ENCODE results near the gene COL5A1.

The COL5A1 gene

GRCh38 chr9:134678666-134679443, 37.3 kb downstream of the COL5A1 start:
- H3K4me3 ChIP-seq (ENCODE audit: low read length), result no peak overlapping the region
- no peak for TF ChIP-seq CTCF (conservative IDR thresholded peaks at IDR 0.05; ENCODE audit: low read length)
- no peak for DNase-seq (ENCODE audit: low read depth)

- no peak overlapping the region for H3K4me3 ChIP-seq (ENCODE audit: low read length)
- DNase-seq (ENCODE audit: low read depth), result no peak
- TF ChIP-seq CTCF (conservative IDR thresholded peaks at IDR 0.05; ENCODE audit: low read length), result no peak
These were observed 38.2 kb downstream of the COL5A1 start for GRCh38 chr9:134679616-134680392.

GRCh38 chr9:134680393-134681060, 38.9 kb downstream of the COL5A1 start:
- DNase-seq (ENCODE audit: low read depth), result no peak
- TF ChIP-seq CTCF (conservative IDR thresholded peaks at IDR 0.05; ENCODE audit: low read length), result no peak

GRCh38 chr9:134681061-134681661, 39.6 kb downstream of the COL5A1 start:
- TF ChIP-seq CTCF (conservative IDR thresholded peaks at IDR 0.05; ENCODE audit: low read length), result no peak
- no peak overlapping the region for H3K4me3 ChIP-seq (ENCODE audit: low read length)
- DNase-seq (ENCODE audit: low read depth), result no peak

More at GRCh38 chr9:134680393-134681060, 38.9 kb downstream of the COL5A1 start:
- H3K4me3 ChIP-seq (ENCODE audit: low read length), result no peak overlapping the region

- TF ChIP-seq CTCF (conservative IDR thresholded peaks at IDR 0.05; ENCODE audit: low read length), result no peak
- no peak for DNase-seq (ENCODE audit: low read depth)
- no peak overlapping the region for H3K4me3 ChIP-seq (ENCODE audit: low read length)
These were observed 40.4 kb downstream of the COL5A1 start for GRCh38 chr9:134682026-134682425.

GRCh38 chr9:134682651-134683364, 41.2 kb downstream of the COL5A1 start:
- no peak overlapping the region for H3K4me3 ChIP-seq (ENCODE audit: low read length)
- no peak for DNase-seq (ENCODE audit: low read depth)
- no peak for TF ChIP-seq CTCF (conservative IDR thresholded peaks at IDR 0.05; ENCODE audit: low read length)
